HG02678 (cell line): ENCODE results near the gene DRICH1.
"Not testable (repeated sequence)": the region's sequence is repeated elsewhere in the genome, so short reads cannot be mapped to it uniquely, and the experiment has no call there.

ENCODE experiments used
- ATAC-seq: cut with Tn5 transposase; IDR thresholded peaks from one replicate; pipeline ENCODE4 v1.9.1; 2021; ENCODE audit warnings: mild to moderate bottlenecking, moderate library complexity; ENCODE audit not compliant: unreplicated experiment

Gene DRICH1

GRCh38 chr22:23569716-23570115 is 62.4 kb downstream of the DRICH1 start:
- ATAC-seq, result no peak

- ATAC-seq, result no peak
These were observed 62.8 kb downstream of the DRICH1 start for GRCh38 chr22:23569291-23569690.

- ATAC-seq, result no peak
These were observed 65.2 kb downstream of the DRICH1 start for GRCh38 chr22:23566705-23567475.

- ATAC-seq, result no peak
These were observed 66.0 kb downstream of the DRICH1 start for GRCh38 chr22:23565915-23566704.

- no peak for ATAC-seq
These were observed 66.7 kb downstream of the DRICH1 start for GRCh38 chr22:23565305-23565914.

GRCh38 chr22:23564276-23564675 is 67.8 kb downstream of the DRICH1 start:
- no peak for ATAC-seq

- no peak for ATAC-seq
These were observed 69.0 kb downstream of the DRICH1 start for GRCh38 chr22:23563111-23563510.

- no peak for ATAC-seq
These were observed 69.9 kb downstream of the DRICH1 start for GRCh38 chr22:23562186-23562585.

- ATAC-seq, result not testable (repeated sequence)
These were observed 71.1 kb downstream of the DRICH1 start for GRCh38 chr22:23561025-23561510.

- not testable (repeated sequence) for ATAC-seq
These were observed 71.9 kb downstream of the DRICH1 start for GRCh38 chr22:23560215-23560614.
